ENCODE measurements around the gene CFAP57.

The CFAP57 gene

GRCh38 chr1:43229826-43230780 is 58.0 kb downstream of the CFAP57 start:
- DNase-seq: no peak

DNA sequence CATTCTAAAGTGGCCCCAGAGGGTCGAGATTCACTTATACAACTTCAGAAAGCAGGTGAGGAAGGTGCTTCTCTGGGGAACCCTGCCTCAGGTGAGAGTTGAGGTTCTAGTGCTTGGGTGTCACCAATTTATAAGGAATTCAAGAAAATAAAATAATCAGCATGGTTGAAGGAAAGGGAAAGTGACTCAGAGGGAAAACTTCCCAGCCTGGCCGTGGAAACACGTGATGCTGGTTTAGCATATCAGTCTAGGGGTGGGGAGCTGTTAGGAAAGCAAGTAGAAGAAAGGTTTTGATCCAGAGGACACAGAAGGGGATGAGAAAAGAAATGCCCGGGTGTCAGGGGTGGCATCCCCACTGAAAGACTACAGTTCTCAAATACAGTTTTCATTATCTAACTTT is 59.9 kb downstream of the CFAP57 start:
- DNase-seq: no peak

GRCh38 chr1:43232482-43232881 is 60.4 kb downstream of the CFAP57 start:
- DNase-seq: no peak

DNA sequence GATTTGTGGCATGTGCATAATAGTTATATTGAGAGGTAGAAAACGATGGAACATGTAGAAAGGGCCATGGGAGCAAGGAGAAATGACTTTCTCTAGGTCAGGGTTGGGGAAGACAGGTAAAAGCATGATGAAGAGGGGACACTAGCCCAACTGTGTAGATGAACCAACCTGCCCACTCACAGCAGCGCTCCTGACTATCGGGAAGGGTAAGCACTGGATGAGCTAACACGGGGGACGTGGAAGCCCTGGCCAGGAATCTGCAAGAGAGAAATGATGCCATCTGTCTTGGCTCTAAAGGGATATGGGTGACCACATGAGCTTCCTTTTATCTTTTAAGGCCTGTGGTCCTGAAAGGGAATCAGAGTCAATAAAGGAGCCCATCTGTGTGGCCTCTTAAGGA is 61.5 kb downstream of the CFAP57 start:
- DNase-seq: no peak

GRCh38 chr1:43234267-43234666 is 62.1 kb downstream of the CFAP57 start:
- no peak for DNase-seq

DNA sequence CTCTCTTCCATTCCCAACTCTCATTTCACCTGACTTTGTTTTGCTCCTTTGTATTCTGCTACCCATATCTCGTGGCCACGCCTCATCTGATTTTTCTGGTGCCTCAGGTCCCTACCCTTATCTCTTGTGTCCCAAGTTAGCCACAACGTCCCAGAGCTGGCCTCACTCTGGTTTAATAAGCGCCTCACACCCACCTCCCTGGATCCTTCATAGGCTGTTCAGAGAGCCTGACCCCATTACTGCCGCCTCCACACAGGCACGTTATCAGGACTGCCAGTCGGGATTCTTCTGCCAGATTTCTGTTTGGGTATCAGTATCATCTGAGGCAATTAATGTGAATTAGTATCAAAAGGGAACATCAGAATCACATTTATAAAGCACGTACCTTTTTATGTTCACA is 62.9 kb downstream of the CFAP57 start:
- DNase-seq: no peak

DNA sequence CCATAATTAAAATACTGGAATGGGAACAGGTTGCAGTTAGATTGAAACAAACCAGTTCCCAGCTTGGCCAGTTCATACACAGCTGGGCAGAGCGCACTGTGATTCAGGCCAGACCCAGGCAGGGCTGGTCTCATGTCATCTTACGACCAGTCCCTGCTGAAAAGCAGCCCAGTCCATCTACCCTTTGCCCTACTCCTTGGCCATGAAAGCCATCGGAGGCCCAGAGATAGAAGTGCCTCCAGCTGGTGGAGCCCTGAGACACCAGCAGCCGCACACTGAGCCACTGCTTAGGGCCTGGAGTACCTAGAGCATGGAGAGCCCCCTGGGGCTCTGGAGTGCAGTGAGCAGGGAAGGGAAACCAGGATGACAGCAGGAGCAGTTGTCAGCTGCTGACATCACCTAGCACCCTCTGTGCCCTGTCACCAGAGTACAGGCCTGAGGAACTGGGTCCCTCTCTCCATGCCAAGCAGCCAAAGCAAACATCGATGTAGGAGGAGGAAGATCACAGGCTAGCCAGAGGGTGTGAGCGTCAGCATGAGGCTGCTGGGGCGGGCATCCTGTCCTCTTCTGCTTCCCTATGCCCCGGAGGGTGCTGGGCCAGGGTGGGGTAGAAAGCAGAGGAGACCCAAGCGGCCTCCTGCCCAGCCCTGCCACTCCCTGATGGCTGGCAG is 63.5 kb downstream of the CFAP57 start:
- DNase-seq: no peak

DNA sequence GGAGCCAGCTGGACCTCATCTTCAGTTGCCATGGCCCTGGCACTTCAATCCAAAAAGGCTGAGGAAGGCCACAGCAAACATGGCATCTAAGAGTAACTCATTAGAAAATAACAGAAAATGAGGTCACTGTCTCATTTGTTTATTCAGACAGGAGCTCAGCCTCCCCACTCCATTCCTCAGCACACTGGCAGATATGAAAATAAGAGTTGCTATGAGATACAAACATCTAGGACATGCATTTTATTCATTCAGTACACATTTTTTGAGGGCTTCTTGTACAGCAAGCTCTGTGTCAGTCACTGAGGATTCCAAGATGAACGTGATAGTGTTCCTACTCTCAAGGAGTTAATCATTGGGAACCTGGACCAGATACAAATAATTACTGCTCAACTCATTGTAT is 65.0 kb downstream of the CFAP57 start:
- DNase-seq: no peak

- DNase-seq: no peak
Measured at GRCh38 chr1:43238085-43238484, 66.0 kb downstream of the CFAP57 start.

- DNase-seq: no peak
Measured at GRCh38 chr1:43238991-43239469, 66.9 kb downstream of the CFAP57 start.

GRCh38 chr1:43239484-43239883 is 67.4 kb downstream of the CFAP57 start:
- no peak for DNase-seq

- no peak for DNase-seq
Measured at GRCh38 chr1:43241413-43241836, 69.3 kb downstream of the CFAP57 start.

- no peak for DNase-seq
Measured at GRCh38 chr1:43243299-43243698, 71.2 kb downstream of the CFAP57 start.

DNA sequence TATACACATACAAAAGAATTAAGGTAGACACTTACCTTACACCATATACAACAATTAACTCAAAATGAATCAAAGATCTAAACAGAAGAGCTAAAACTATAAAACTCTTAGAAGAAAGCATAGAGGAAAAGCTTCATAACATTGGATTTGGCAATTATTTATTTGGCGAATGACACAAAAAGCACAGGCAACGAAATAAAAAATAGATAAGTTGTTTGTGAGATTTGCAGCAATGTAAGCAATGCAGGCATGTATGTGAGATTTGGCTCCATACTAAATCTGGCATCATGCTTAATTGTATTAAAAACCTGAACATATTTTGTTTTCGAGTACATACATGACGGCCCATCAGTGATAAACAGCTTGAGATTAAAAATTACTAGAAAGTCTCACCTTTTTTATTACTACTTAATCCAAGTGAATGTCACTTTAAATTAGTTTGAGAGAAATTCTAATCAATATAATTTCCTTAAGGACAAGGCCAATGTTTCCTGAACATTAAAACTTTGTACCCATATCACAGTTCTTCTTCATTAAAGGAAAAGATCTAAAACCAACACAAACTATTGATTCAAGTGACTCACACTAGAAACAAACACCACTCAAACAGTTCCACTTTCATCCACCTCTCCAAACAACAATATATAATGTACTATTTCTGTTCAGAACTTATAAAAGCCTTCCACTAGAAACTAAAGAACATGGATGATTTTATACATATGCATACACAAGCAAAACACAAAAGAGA is 74.5 kb downstream of the CFAP57 start:
- no peak for DNase-seq

- no peak for DNase-seq
Measured at GRCh38 chr1:43247256-43247921, 75.3 kb downstream of the CFAP57 start.

DNA sequence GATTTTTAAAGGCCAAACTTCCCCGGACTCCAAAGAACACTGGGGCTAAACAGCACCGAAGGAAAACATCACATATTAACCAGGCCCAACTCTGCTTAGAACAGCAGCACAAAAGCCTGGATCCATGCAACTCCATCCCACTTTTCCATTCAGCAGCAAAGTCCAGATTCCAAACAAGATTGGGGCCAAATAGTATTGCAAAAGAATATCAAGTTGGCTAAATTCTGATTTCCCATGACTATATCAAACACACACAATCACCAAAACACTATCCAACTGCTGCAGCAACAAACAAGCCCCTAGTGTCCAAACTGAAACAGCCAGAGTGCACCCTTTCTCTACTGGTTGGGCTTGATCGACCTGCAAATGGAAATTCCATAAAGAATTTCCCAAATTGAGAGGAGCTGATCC is 78.2 kb downstream of the CFAP57 start:
- DNase-seq: no peak

- no peak for DNase-seq
Measured at GRCh38 chr1:43251024-43251423, 78.9 kb downstream of the CFAP57 start.

- DNase-seq: no peak
Measured at GRCh38 chr1:43252225-43252624, 80.1 kb downstream of the CFAP57 start.

GRCh38 chr1:43253173-43253572 is 81.0 kb downstream of the CFAP57 start:
- no peak for DNase-seq

- no peak for DNase-seq
Measured at GRCh38 chr1:43253876-43254275, 81.7 kb downstream of the CFAP57 start.

DNA sequence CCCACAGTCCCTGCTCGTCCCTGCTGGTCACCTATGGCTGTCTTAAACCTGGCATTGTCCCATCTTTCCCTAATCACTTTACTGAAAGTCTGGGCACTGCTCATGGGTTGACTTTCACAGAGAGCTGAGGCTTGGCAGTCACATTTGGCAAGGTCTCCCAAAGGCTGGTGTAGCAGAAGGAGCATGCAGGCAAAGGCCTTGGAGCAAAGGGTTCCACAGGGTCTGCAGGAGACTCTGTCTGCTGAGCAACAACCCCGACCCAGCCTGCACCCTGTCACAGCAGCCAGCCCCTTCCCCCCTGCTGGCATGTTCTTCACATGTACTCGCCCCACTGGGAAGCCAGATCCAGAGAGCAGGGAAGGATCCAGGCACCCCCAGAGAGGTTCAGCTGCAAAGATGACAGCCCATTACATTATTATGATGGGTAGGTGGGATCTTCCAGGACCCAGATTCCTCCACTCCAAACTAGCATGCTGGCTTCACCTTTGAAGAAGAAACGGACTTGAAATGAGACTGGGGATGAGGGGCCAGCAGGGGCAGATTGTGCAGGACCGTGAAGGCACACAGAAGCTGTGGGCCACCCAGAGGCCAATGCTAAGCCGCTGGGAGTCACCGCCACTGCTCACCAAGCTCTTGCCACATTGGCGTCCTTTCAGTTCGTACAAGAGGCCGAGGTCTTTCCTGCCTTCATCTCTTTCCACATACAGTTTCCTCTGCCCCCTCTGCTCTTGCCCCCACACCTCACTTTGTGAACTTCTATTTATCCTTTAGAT is 83.5 kb downstream of the CFAP57 start:
- no peak for DNase-seq

All from NCI-H1436 treated with DMSO at 0.1 percent for 48 hours (cell line).